H9 (cell line): ENCODE measurements around the gene C2orf92. TPM values are rescaled to one million over a fixed set of nuclear protein-coding genes. Genes with fewer than 3 reads are reported as not detected.

Source experiments
- DNase-seq: peaks from one replicate; pipeline ENCODE4 v3.0.0-alpha.2; 2017
- H2AFZ ChIP-seq: one replicate; pipeline ENCODE4 v1.6.1; 2013; ENCODE audit warnings: mild to moderate bottlenecking, low read length, control low read depth, moderate library complexity
- H2AK5ac ChIP-seq: 2 replicates; pipeline ENCODE4 v1.6.1; 2013; ENCODE audit warnings: low read length, control low read depth, mixed read lengths; ENCODE audit not compliant: insufficient read length
- H2BK120ac ChIP-seq: one replicate; pipeline ENCODE4 v1.6.1; 2013; ENCODE audit warnings: low read depth, mild to moderate bottlenecking, low read length, control low read depth, inconsistent platforms; ENCODE audit not compliant: poor library complexity, severe bottlenecking
- H2BK12ac ChIP-seq: 2 replicates; pipeline ENCODE4 v1.6.1; 2013; ENCODE audit warnings: low read length, control low read depth, mixed read lengths, low read depth; ENCODE audit not compliant: insufficient read length
- H2BK15ac ChIP-seq: 2 replicates; pipeline ENCODE4 v1.6.1; 2013; ENCODE audit warnings: low read depth, low read length, control low read depth
- H2BK20ac ChIP-seq: one replicate; pipeline ENCODE4 v1.6.1; 2013; ENCODE audit warnings: low read depth, mild to moderate bottlenecking, low read length, control low read depth, inconsistent platforms; ENCODE audit not compliant: poor library complexity, severe bottlenecking
- H2BK5ac ChIP-seq: 2 replicates; pipeline ENCODE4 v1.6.1; 2013; ENCODE audit warnings: low read length, control low read depth, mixed read lengths; ENCODE audit not compliant: insufficient read length
- H3K14ac ChIP-seq: 2 replicates; pipeline ENCODE4 v1.6.1; 2013; ENCODE audit warnings: low read length, control low read depth; ENCODE audit not compliant: insufficient read depth
- H3K18ac ChIP-seq: 2 replicates; pipeline ENCODE4 v1.6.1; 2013; ENCODE audit warnings: low read depth, mild to moderate bottlenecking, mixed read lengths, low read length, control low read depth; ENCODE audit not compliant: insufficient read length
- H3K23ac ChIP-seq: 2 replicates; pipeline ENCODE4 v1.6.1; 2013; ENCODE audit warnings: low read length, control low read depth, mixed read lengths, low read depth; ENCODE audit not compliant: insufficient read length
- H3K23me2 ChIP-seq: 2 replicates; pipeline ENCODE4 v1.6.1; 2013; ENCODE audit warnings: low read depth, mild to moderate bottlenecking, mixed read lengths, low read length, control low read depth; ENCODE audit not compliant: insufficient read length, poor library complexity, severe bottlenecking
- H3K27ac ChIP-seq: 2 replicates; pipeline ENCODE4 v1.5.1; 2013; ENCODE audit warnings: low read length, control low read depth, mixed read lengths, low read depth; ENCODE audit not compliant: insufficient read length
- H3K27me3 ChIP-seq: 2 replicates; pipeline ENCODE4 v1.6.1; 2013; ENCODE audit warnings: low read length, control low read depth, inconsistent platforms; ENCODE audit not compliant: insufficient read depth
- H3K4ac ChIP-seq: 2 replicates; pipeline ENCODE4 v1.6.1; 2013; ENCODE audit warnings: low read depth, mild to moderate bottlenecking, control low read depth, inconsistent platforms, low read length, moderate library complexity
- H3K4me1 ChIP-seq: 2 replicates; pipeline ENCODE4 v1.6.1; 2013; ENCODE audit warnings: low read length, control low read depth, inconsistent platforms; ENCODE audit not compliant: insufficient read depth
- H3K4me2 ChIP-seq: 2 replicates; pipeline ENCODE4 v1.6.1; 2013; ENCODE audit warnings: low read length, control low read depth, mixed read lengths; ENCODE audit not compliant: insufficient read length, insufficient read depth
- H3K56ac ChIP-seq: 2 replicates; pipeline ENCODE4 v1.6.1; 2013; ENCODE audit warnings: low read depth, mild to moderate bottlenecking, mixed read lengths, low read length, control low read depth; ENCODE audit not compliant: insufficient read length
- H3K79me1 ChIP-seq: 2 replicates; pipeline ENCODE4 v1.6.1; 2013; ENCODE audit warnings: low read depth, mild to moderate bottlenecking, moderate library complexity, low read length, control low read depth, inconsistent platforms; ENCODE audit not compliant: insufficient read depth, poor library complexity, severe bottlenecking
- H3K79me2 ChIP-seq: 2 replicates; pipeline ENCODE4 v1.6.1; 2013; ENCODE audit warnings: low read length, control low read depth, inconsistent platforms; ENCODE audit not compliant: insufficient read depth
- H3K9ac ChIP-seq: 2 replicates; pipeline ENCODE4 v1.6.1; 2013; ENCODE audit warnings: low read length, control low read depth, mixed read lengths; ENCODE audit not compliant: insufficient read length; ENCODE audit errors: extremely low read depth
- H3K9me3 ChIP-seq: one replicate; pipeline ENCODE4 v1.6.1; 2013; ENCODE audit warnings: low read depth, low read length, inconsistent platforms; ENCODE audit not compliant: control insufficient read depth
- H3T11ph ChIP-seq: one replicate; pipeline ENCODE4 v1.6.1; 2013; ENCODE audit warnings: mild to moderate bottlenecking, low read length, control low read depth, inconsistent platforms
- H4K20me1 ChIP-seq: one replicate; pipeline ENCODE4 v1.6.1; 2013; ENCODE audit not compliant: control insufficient read depth, insufficient read length, insufficient read depth
- H4K5ac ChIP-seq: 2 replicates; pipeline ENCODE4 v1.6.1; 2013; ENCODE audit warnings: low read depth, mild to moderate bottlenecking, mixed read lengths, low read length, control low read depth; ENCODE audit not compliant: insufficient read length
- H4K8ac ChIP-seq: replicated peaks from 2 replicates; pipeline ENCODE4 v1.6.1; 2013; ENCODE audit warnings: low read length, control low read depth, mixed read lengths, low read depth; ENCODE audit not compliant: insufficient read length
- H4K91ac ChIP-seq: 2 replicates; pipeline ENCODE4 v1.6.1; 2013; ENCODE audit warnings: low read depth, mild to moderate bottlenecking, moderate library complexity, mixed read lengths, low read length, control low read depth; ENCODE audit not compliant: insufficient read length
- H3K27ac Mint-ChIP-seq, 3 experiments: 2 replicates in 2 of 3; 3 replicates in 1 of 3; pipeline ENCODE4 v1.8.0; 2020 to 2021; ENCODE audit warnings: mixed read lengths in 3 of 3, mild to moderate bottlenecking in 1 of 3, moderate library complexity in 1 of 3
- H3K27me3 Mint-ChIP-seq: 2 replicates; pipeline ENCODE4 v1.8.0; 2021; ENCODE audit warnings: low read depth, mild to moderate bottlenecking, moderate library complexity, mixed read lengths
- H3K36me3 Mint-ChIP-seq, 3 experiments: 2 replicates in 2 of 3; 3 replicates in 1 of 3; pipeline ENCODE4 v1.8.0; 2020 to 2021; ENCODE audit warnings: low read depth in 3 of 3, mixed read lengths in 3 of 3; ENCODE audit not compliant: insufficient read depth in 1 of 3
- H3K4me1 Mint-ChIP-seq, 2 experiments: 2 replicates each; pipeline ENCODE4 v1.8.0; 2020; ENCODE audit warnings: mixed read lengths in 2 of 2
- H3K4me3 Mint-ChIP-seq, 2 experiments: 2 replicates in 1 of 2; 3 replicates in 1 of 2; pipeline ENCODE4 v1.8.0; 2020 to 2021; ENCODE audit warnings: mild to moderate bottlenecking in 2 of 2, mixed read lengths in 2 of 2, moderate library complexity in 1 of 2
- H3K9me3 Mint-ChIP-seq, 2 experiments: 2 replicates in 1 of 2; 3 replicates in 1 of 2; pipeline ENCODE4 v1.8.0; 2020; ENCODE audit warnings: mild to moderate bottlenecking in 2 of 2, mixed read lengths in 2 of 2, moderate library complexity in 1 of 2
- WGBS: extraction: QIAGEN DNeasy Blood & Tissue Kit; methylation state at CpG from one replicate; pipeline ENCODE4 v1.1.7; 2013; ENCODE audit warnings: missing lambda C conversion rate, low lambda C conversion rate, mixed read lengths; ENCODE audit not compliant: insufficient read length; ENCODE audit errors: extremely low coverage; 5-methylcytosine and 5-hydroxymethylcytosine counted together
- total RNA-seq: library from RNA; stranded (reverse); gene quantifications from 2 replicates; pipeline ENCODE4 v1.2.1, GENCODE V29; 2021
- TF ChIP-seq, protein P1 (sequence below): fragments of 200-600 bp; sonication (generic); conservative IDR thresholded peaks from 3 replicates; pipeline ENCODE4 v1.8.0; 2021; ENCODE audit warnings: antibody characterized with exemption, mild to moderate bottlenecking

Gene C2orf92
- total RNA-seq, 1 experiment from 2014 or later, result 7.3 TPM

DNA sequence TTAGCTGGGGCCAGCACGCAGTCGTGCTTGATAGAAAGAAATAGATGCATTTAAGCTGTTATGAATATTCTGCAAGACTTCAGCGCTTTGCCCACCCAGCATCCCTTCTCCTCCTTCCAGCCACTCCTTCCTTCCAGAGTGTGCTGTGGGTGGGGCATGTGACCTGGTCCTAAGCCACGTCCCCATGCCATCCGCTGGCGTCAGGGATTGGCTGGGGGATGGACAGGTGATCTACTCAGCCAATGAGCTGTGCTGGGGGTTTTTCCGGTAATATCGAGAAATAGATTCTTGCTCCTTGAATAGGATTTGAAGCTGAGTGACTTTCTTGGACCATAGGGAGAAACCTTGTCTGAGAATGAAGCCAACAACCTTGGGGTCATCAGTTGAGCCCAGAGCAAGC is 39.1 kb downstream of the C2orf92 start:
- Histone ChIP-seq H4K91ac (no peak overlapping the region), H3K4me1 (no peaks in the 10 kb centered on the region), H3K4me2 (no peak overlapping the region), H3K4ac (no peak overlapping the region), H3K9ac (no peak overlapping the region), H4K8ac (no peak overlapping the region), H3K79me2 (no peaks in the 10 kb centered on the region), H3K14ac (no peak overlapping the region), H2AFZ (no peak overlapping the region), H2BK5ac (no peak overlapping the region), H2AK5ac (no peak overlapping the region), H2BK120ac (no peak overlapping the region), H2BK20ac (no peak overlapping the region), H3K23me2 (no peaks in the 10 kb centered on the region), H3K27me3 (no peaks in the 10 kb centered on the region), H3K27ac (no peak overlapping the region), H2BK15ac (no peak overlapping the region), H3K23ac (no peak overlapping the region), H4K20me1 (no peaks in the 10 kb centered on the region), H3K79me1 (no peaks in the 10 kb centered on the region), H4K5ac (no peak overlapping the region), H3K18ac (no peak overlapping the region), H3T11ph (no peak overlapping the region), H3K9me3 (no peaks in the 10 kb centered on the region), H2BK12ac (no peak overlapping the region), H3K56ac (no peak overlapping the region)
- peaks cover 0 to 2% of the 10 kb centered on the region in 2 experiments; a peak in 1 of 5 replicates for H3K9me3 Mint-ChIP-seq
- peaks cover 0 to 4% (median 0%) of the 10 kb centered on the region in 3 experiments; a peak in 2 of 7 replicates for H3K36me3 Mint-ChIP-seq
- no CpG with 5 or more reads among the region's 8 CpGs for WGBS
- H3K4me3 Mint-ChIP-seq, result no peak overlapping the region
- peaks cover 2% of the 10 kb centered on the region; the same call in 1 of the 2 replicates for H3K27me3 Mint-ChIP-seq
- peak; percentile 28 for DNase-seq
- H3K4me1 Mint-ChIP-seq, result peaks cover 2 to 4% of the 10 kb centered on the region in 2 experiments
- H3K27ac Mint-ChIP-seq, result no peak overlapping the region
- TF ChIP-seq, protein P1, sequence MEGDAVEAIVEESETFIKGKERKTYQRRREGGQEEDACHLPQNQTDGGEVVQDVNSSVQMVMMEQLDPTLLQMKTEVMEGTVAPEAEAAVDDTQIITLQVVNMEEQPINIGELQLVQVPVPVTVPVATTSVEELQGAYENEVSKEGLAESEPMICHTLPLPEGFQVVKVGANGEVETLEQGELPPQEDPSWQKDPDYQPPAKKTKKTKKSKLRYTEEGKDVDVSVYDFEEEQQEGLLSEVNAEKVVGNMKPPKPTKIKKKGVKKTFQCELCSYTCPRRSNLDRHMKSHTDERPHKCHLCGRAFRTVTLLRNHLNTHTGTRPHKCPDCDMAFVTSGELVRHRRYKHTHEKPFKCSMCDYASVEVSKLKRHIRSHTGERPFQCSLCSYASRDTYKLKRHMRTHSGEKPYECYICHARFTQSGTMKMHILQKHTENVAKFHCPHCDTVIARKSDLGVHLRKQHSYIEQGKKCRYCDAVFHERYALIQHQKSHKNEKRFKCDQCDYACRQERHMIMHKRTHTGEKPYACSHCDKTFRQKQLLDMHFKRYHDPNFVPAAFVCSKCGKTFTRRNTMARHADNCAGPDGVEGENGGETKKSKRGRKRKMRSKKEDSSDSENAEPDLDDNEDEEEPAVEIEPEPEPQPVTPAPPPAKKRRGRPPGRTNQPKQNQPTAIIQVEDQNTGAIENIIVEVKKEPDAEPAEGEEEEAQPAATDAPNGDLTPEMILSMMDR, result no peak
